ENCODE results near the gene CACNA1G. TPM values are rescaled to one million over a fixed set of nuclear protein-coding genes. Genes with fewer than 3 reads are reported as not detected.

The CACNA1G gene
- total RNA-seq, 1 donor from 2014 or later = 1.1 TPM

GRCh38 chr17:50517011-50517410 is 43.5 kb upstream of the CACNA1G start:
- Mint-ChIP-seq H3K9me3 (no peaks in the 10 kb centered on the region), H3K4me3 (no peak overlapping the region), H3K27me3 (ENCODE audit: low read depth) (no peaks in the 10 kb centered on the region), H3K4me1 (peaks cover 22% of the 10 kb centered on the region), H3K36me3 (ENCODE audit: low read depth) (no peaks in the 10 kb centered on the region), H3K27ac (ENCODE audit: unreplicated experiment) (no peak overlapping the region)
- no peak for TF ChIP-seq CTCF (conservative IDR thresholded peaks at IDR 0.05)
- DNase-seq (ENCODE audit: low read depth, low spot score) = no peak

GRCh38 chr17:50517504-50518383 is 42.8 kb upstream of the CACNA1G start:
- Mint-ChIP-seq H3K27me3 (ENCODE audit: low read depth) (no peaks in the 10 kb centered on the region), H3K27ac (ENCODE audit: unreplicated experiment) (no peak overlapping the region), H3K9me3 (no peaks in the 10 kb centered on the region), H3K4me1 (peaks cover 22% of the 10 kb centered on the region), H3K36me3 (ENCODE audit: low read depth) (no peaks in the 10 kb centered on the region), H3K4me3 (no peak overlapping the region)
- DNase-seq (ENCODE audit: low read depth, low spot score) = no peak
- TF ChIP-seq CTCF (conservative IDR thresholded peaks at IDR 0.05) = no peak

- TF ChIP-seq CTCF (conservative IDR thresholded peaks at IDR 0.05) = no peak
- Mint-ChIP-seq H3K27ac (ENCODE audit: unreplicated experiment) (peak overlapping the region; percentile 43), H3K9me3 (no peaks in the 10 kb centered on the region), H3K4me3 (no peak overlapping the region), H3K27me3 (ENCODE audit: low read depth) (no peaks in the 10 kb centered on the region), H3K36me3 (ENCODE audit: low read depth) (no peaks in the 10 kb centered on the region), H3K4me1 (peaks cover 22% of the 10 kb centered on the region)
- no peak for DNase-seq (ENCODE audit: low read depth, low spot score)
Observed at GRCh38 chr17:50518384-50519023, 42.0 kb upstream of the CACNA1G start.

- no peaks in the 10 kb centered on the region for H3K27me3 Mint-ChIP-seq (ENCODE audit: low read depth)
- H3K4me3 Mint-ChIP-seq = no peak overlapping the region
- no peak for TF ChIP-seq CTCF (conservative IDR thresholded peaks at IDR 0.05)
- H3K36me3 Mint-ChIP-seq (ENCODE audit: low read depth) = no peaks in the 10 kb centered on the region
- H3K27ac Mint-ChIP-seq (ENCODE audit: unreplicated experiment) = no peak overlapping the region
- no peaks in the 10 kb centered on the region for H3K9me3 Mint-ChIP-seq
- peaks cover 18% of the 10 kb centered on the region for H3K4me1 Mint-ChIP-seq
- no peak for DNase-seq (ENCODE audit: low read depth, low spot score)
Observed at GRCh38 chr17:50519141-50519834, 41.2 kb upstream of the CACNA1G start.

GRCh38 chr17:50520483-50520882 is 40.0 kb upstream of the CACNA1G start:
- TF ChIP-seq CTCF (conservative IDR thresholded peaks at IDR 0.05) = no peak
- peaks cover 7% of the 10 kb centered on the region for H3K4me1 Mint-ChIP-seq
- no peaks in the 10 kb centered on the region for H3K36me3 Mint-ChIP-seq (ENCODE audit: low read depth)
- no peak overlapping the region for H3K4me3 Mint-ChIP-seq
- H3K27ac Mint-ChIP-seq (ENCODE audit: unreplicated experiment) = no peak overlapping the region
- no peak for DNase-seq (ENCODE audit: low read depth, low spot score)
- no peaks in the 10 kb centered on the region for H3K27me3 Mint-ChIP-seq (ENCODE audit: low read depth)
- no peaks in the 10 kb centered on the region for H3K9me3 Mint-ChIP-seq
